ENCODE measurements around the gene ITGAV. TPM values are rescaled to one million over a fixed set of nuclear protein-coding genes. Genes with fewer than 3 reads are reported as not detected.
"Not testable (repeated sequence)": the region's sequence is repeated elsewhere in the genome, so short reads cannot be mapped to it uniquely, and the experiment has no call there.

Gene ITGAV
- 448 and 492 TPM in 2 replicates for total RNA-seq

- DNase-seq (ENCODE audit: low read depth, low spot score), result peak; percentile 79
Observed at GRCh38 chr2:186589612-186590349, at the start of gene ITGAV. Gene ITGAV, plus strand, starts transcription at chr2:186590056. Its CDS starts 283 bp downstream, at chr2:186590339.

GRCh38 chr2:186540941-186541340, 48.9 kb upstream of the ITGAV start:
- no peak for DNase-seq (ENCODE audit: low read depth, low spot score)

- no peak for DNase-seq (ENCODE audit: low read depth, low spot score)
Observed at GRCh38 chr2:186542002-186542401, 47.9 kb upstream of the ITGAV start.

GRCh38 chr2:186543561-186544131, 46.2 kb upstream of the ITGAV start:
- DNase-seq (ENCODE audit: low read depth, low spot score), result peak; percentile 40

GRCh38 chr2:186544255-186544675, 45.6 kb upstream of the ITGAV start:
- DNase-seq (ENCODE audit: low read depth, low spot score), result peak; percentile 92

GRCh38 chr2:186546846-186547245, 43.0 kb upstream of the ITGAV start:
- no peak for DNase-seq (ENCODE audit: low read depth, low spot score)

GRCh38 chr2:186551323-186552050, 38.4 kb upstream of the ITGAV start:
- DNase-seq (ENCODE audit: low read depth, low spot score), result no peak

GRCh38 chr2:186554429-186554828, 35.4 kb upstream of the ITGAV start:
- no peak for DNase-seq (ENCODE audit: low read depth, low spot score)

GRCh38 chr2:186554850-186555671, 34.8 kb upstream of the ITGAV start:
- no peak for DNase-seq (ENCODE audit: low read depth, low spot score)

- DNase-seq (ENCODE audit: low read depth, low spot score), result no peak
Observed at GRCh38 chr2:186558512-186559276, 31.2 kb upstream of the ITGAV start.

- no peak for DNase-seq (ENCODE audit: low read depth, low spot score)
Observed at GRCh38 chr2:186559370-186559769, 30.5 kb upstream of the ITGAV start.

GRCh38 chr2:186559848-186560247, 30.0 kb upstream of the ITGAV start:
- no peak for DNase-seq (ENCODE audit: low read depth, low spot score)

- DNase-seq (ENCODE audit: low read depth, low spot score), result no peak
Observed at GRCh38 chr2:186560254-186560653, 29.6 kb upstream of the ITGAV start.

GRCh38 chr2:186561467-186562208, 28.2 kb upstream of the ITGAV start:
- no peak for DNase-seq (ENCODE audit: low read depth, low spot score)

GRCh38 chr2:186562209-186562578, 27.7 kb upstream of the ITGAV start:
- no peak for DNase-seq (ENCODE audit: low read depth, low spot score)

GRCh38 chr2:186568600-186568999, 21.3 kb upstream of the ITGAV start:
- DNase-seq (ENCODE audit: low read depth, low spot score), result not testable (repeated sequence)

- not testable (repeated sequence) for DNase-seq (ENCODE audit: low read depth, low spot score)
Observed at GRCh38 chr2:186569127-186569526, 20.7 kb upstream of the ITGAV start.

- no peak for DNase-seq (ENCODE audit: low read depth, low spot score)
Observed at GRCh38 chr2:186569897-186570296, 20.0 kb upstream of the ITGAV start.

GRCh38 chr2:186570604-186571003, 19.3 kb upstream of the ITGAV start:
- no peak for DNase-seq (ENCODE audit: low read depth, low spot score)

GRCh38 chr2:186572705-186573104, 17.2 kb upstream of the ITGAV start:
- no peak for DNase-seq (ENCODE audit: low read depth, low spot score)

Measured in pulmonary artery endothelial cell (primary cell).